Activated CD8-positive, alpha-beta T cell treated with anti-CD3 and anti-CD28 coated beads, Interleukin-2, amount 10 ng/mL, durations not matched to agents 7 days and 5 days (primary cell): ENCODE data around the gene GABARAP. TPM values are rescaled to one million over a fixed set of nuclear protein-coding genes. Genes with fewer than 3 reads are reported as not detected.
"Not testable (repeated sequence)": the region's sequence is repeated elsewhere in the genome, so short reads cannot be mapped to it uniquely, and the experiment has no call there.

Experiments used
- ATAC-seq: fragments of 150-1000 bp; cut with Tn5 transposase; one replicate; pipeline ENCODE4 v1.10.0; 2021; ENCODE audit warnings: moderate library complexity
- CTCF ChIA-PET: fragments of 350-600 bp; sonication (Branson Sonifier 250); formaldehyde crosslinking; loops from one replicate; lab custom pipeline; 2021; ENCODE audit warnings: antibody characterized with exemption; lab: Charles Lee
- POLR2A ChIA-PET: fragments of 350-600 bp; sonication (Branson Sonifier 250); formaldehyde crosslinking; loops from one replicate; lab custom pipeline; 2021; ENCODE audit warnings: antibody characterized with exemption; lab: Charles Lee
- DNase-seq: peaks from one replicate; pipeline ENCODE4 v3.0.0-alpha.2; 2020
- H3K27ac Mint-ChIP-seq: one replicate; pipeline ENCODE4 v1.8.0; 2021; ENCODE audit warnings: mild to moderate bottlenecking, mixed read lengths
- H3K27me3 Mint-ChIP-seq: one replicate; pipeline ENCODE4 v1.8.0; 2021; ENCODE audit warnings: low read depth, mixed read lengths
- H3K36me3 Mint-ChIP-seq: one replicate; pipeline ENCODE4 v1.8.0; 2021; ENCODE audit warnings: low read depth, mixed read lengths
- H3K4me1 Mint-ChIP-seq: one replicate; pipeline ENCODE4 v1.8.0; 2021; ENCODE audit warnings: low read depth, mixed read lengths
- H3K4me3 Mint-ChIP-seq: one replicate; pipeline ENCODE4 v1.8.0; 2021; ENCODE audit warnings: mild to moderate bottlenecking, mixed read lengths
- H3K9me3 Mint-ChIP-seq: one replicate; pipeline ENCODE4 v1.8.0; 2022; ENCODE audit warnings: mixed read lengths; ENCODE audit not compliant: insufficient read depth
- total RNA-seq, 2 experiments: library from RNA; stranded (reverse); gene quantifications; one replicate each; pipeline ENCODE4 v1.2.3, GENCODE V29; 2021

Gene GABARAP
- total RNA-seq, 2 experiments from 2014 or later = 203 to 227 TPM

DNA sequence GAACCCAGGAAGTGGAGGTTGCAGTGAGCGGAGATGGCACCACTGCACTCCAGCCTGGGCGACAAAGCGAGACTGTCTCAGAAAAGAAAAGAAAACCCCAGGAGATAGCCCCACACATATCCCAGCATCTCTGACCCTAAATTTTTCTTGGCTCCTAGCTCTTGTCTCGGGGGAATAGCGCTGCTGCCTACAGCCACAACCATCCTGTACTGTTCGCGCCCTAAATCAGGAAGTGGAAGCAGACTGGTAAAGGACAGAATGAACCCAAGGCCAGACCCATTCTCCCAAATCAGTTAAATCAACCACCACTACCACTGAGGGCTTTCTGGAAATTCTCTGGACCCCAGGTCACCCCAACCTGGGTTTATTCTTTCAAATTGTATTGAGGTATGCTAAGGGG, 7.6 kb upstream of the GABARAP start:
- Mint-ChIP-seq H3K4me1 (peaks cover 50% of the 10 kb centered on the region), H3K9me3 (no peaks in the 10 kb centered on the region), H3K27ac (peak overlapping the region; percentile 90), H3K27me3 (no peaks in the 10 kb centered on the region), H3K4me3 (peak overlapping the region; percentile 83), H3K36me3 (peaks cover 45% of the 10 kb centered on the region)
- ChIA-PET POLR2A (interaction anchor here (0.7 kb wide), 1 partner anchor 134 kb away, joined by 3 read pairs; no protein-coding TSS in a partner anchor), CTCF (interaction anchor here (1.0 to 1.2 kb wide), 2 partner anchors 10 to 46 kb away, joined by 3 to 6 read pairs; partner anchors contain the start of gene PHF23)
- DNase-seq (no peak), ATAC-seq (no peak)

DNA sequence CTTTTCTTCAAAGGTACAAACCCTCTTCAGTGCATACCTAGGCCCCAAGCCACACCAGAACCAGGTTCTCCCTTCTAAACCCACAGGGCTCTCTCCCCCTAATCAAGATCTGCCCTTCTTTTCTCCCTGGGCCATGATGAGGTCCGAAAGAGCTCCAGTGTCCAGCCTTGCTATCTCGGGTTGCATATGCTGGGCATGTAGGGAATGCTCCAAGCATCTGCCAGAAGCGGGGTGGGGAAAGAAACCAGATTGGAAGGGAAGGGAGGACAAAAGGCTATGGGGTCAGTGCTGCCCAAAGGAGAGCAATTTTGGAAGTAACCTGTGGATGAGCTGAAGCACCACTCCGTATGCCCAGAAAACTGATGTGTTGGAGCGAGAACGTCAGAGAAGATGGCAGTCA, 7.0 kb upstream of the GABARAP start:
- CTCF ChIA-PET = no interaction called here
- POLR2A ChIA-PET = interaction anchor here (0.7 kb wide), 1 partner anchor 135 kb away, joined by 3 read pairs; no protein-coding TSS in a partner anchor
- DNase-seq (no peak), ATAC-seq (no peak)
- Mint-ChIP-seq H3K36me3 (peaks cover 46% of the 10 kb centered on the region), H3K27me3 (no peaks in the 10 kb centered on the region), H3K27ac (peak overlapping the region; percentile 47), H3K9me3 (no peaks in the 10 kb centered on the region), H3K4me3 (peak overlapping the region; percentile 83), H3K4me1 (peaks cover 44% of the 10 kb centered on the region)

DNA sequence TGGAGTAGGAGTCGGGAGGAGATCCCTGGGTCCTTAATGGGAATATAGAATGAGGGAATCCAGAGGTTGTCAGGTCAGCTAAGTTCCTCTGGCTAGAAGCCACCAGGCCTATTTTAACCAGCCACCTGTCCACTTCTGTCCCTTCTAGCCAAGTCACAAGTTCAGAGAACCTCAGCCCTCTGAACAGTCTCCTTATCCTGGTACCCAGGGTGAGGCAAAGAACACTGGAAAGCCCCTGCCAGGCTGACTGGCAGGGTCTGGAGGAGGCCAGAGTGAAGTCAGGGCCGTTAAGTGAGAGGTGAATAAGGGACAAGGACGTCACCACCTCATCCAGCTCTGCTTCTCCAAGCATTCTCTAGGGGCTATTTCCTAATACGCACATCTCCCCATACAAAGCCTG, 6.5 kb upstream of the GABARAP start:
- H3K27ac Mint-ChIP-seq = no peak overlapping the region
- no peak for DNase-seq
- H3K36me3 Mint-ChIP-seq = peaks cover 45% of the 10 kb centered on the region
- no peak overlapping the region for H3K4me3 Mint-ChIP-seq
- H3K4me1 Mint-ChIP-seq = peaks cover 40% of the 10 kb centered on the region
- H3K27me3 Mint-ChIP-seq = no peaks in the 10 kb centered on the region
- no peak for ATAC-seq
- ChIA-PET POLR2A (interaction anchor here (0.5 kb wide), 1 partner anchor 303 kb away, joined by 3 read pairs; no protein-coding TSS in a partner anchor), CTCF (no interaction called here)
- H3K9me3 Mint-ChIP-seq = no peaks in the 10 kb centered on the region

DNA sequence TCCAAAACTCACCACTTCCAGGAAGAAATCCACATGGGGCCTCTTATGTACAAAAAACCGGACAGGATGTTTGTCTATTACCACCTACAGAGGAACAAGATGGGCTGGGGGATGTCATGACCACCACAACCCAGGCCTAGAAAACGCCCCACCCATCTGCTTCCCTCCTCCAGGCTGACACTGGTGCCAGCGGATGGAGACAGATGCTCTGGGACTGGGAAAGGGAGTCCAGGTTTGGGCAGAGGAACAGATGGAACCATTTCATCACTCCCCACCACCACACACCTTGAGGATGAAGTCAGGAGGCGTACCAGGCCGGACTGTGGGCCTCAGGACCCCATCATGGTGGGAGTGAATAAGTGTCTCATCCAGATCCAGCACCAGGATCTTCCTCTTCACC, 4.5 kb upstream of the GABARAP start:
- Mint-ChIP-seq H3K36me3 (peaks cover 53% of the 10 kb centered on the region), H3K9me3 (no peaks in the 10 kb centered on the region), H3K27me3 (no peaks in the 10 kb centered on the region), H3K4me3 (no peak overlapping the region), H3K27ac (peak overlapping the region; percentile 61), H3K4me1 (peaks cover 41% of the 10 kb centered on the region)
- DNase-seq (no peak), ATAC-seq (no peak)
- ChIA-PET POLR2A (no interaction called here), CTCF (no interaction called here)

DNA sequence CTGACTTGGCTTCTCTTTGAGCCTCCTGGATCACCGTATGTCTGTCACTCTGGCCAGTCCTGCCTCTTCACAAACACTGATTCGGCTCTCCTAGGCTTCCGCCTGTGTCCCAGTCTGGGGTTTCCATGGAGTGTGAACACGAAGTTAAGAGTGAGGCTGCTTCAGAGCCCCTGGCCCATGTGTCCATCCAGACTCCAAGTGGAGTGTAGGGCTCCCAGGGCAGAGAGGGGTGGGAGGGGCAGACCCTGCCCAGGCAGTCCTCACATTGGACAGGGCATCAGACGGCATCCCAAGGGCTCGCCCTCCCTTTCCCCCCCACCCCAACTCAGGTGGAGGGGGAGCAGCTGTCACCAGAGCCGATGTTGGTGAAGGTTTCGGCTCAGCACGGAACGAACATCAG, 1.6 kb upstream of the GABARAP start:
- ChIA-PET POLR2A (interaction anchor here (0.6 to 1.6 kb wide), 4 partner anchors 17 to 340 kb away, joined by 3 to 5 read pairs (median 3); partner anchors contain the start of gene MPDU1), CTCF (interaction anchor here (1.1 to 1.6 kb wide), 3 partner anchors 22 to 317 kb away, joined by 3 to 5 read pairs (median 3); partner anchors contain the start of genes ACADVL and DLG4)
- not testable (repeated sequence) for H3K4me3 Mint-ChIP-seq, ATAC-seq, H3K27me3 Mint-ChIP-seq, H3K27ac Mint-ChIP-seq, DNase-seq, H3K9me3 Mint-ChIP-seq
- Mint-ChIP-seq H3K36me3 (peaks cover 56% of the 10 kb centered on the region), H3K4me1 (peaks cover 46% of the 10 kb centered on the region)

DNA sequence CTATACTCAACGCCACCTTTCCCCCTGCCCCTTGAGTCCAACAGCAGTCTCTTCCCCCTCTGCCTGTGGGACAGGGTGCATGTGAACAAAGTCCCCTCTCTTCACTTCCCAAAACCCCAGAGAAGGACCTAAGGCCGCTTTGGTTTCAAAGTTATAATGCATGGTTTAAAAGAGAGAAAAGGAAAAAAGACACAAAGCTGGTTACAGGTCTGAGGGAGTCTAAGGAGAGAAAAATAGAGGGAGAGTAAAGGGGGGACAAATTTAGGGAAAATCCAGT, 1.1 kb upstream of the GABARAP start:
- H3K9me3 Mint-ChIP-seq = no peaks in the 10 kb centered on the region
- POLR2A ChIA-PET = interaction anchor here (0.6 to 2.5 kb wide), 8 partner anchors 8 to 1769 kb away, joined by 3 to 15 read pairs (median 4); partner anchors contain the start of genes ACADVL, CTDNEP1, DLG4 and ELP5
- H3K27me3 Mint-ChIP-seq = no peaks in the 10 kb centered on the region
- peaks cover 41% of the 10 kb centered on the region for H3K4me1 Mint-ChIP-seq
- H3K4me3 Mint-ChIP-seq = peak overlapping the region; percentile 98
- CTCF ChIA-PET = interaction anchor here (1.1 to 1.6 kb wide), 4 partner anchors 8 to 317 kb away, joined by 3 to 8 read pairs (median 4); partner anchors contain the start of genes ACADVL, CTDNEP1 and DLG4
- no peak for ATAC-seq
- peaks cover 55% of the 10 kb centered on the region for H3K36me3 Mint-ChIP-seq
- H3K27ac Mint-ChIP-seq = peak overlapping the region; percentile 81
- DNase-seq = no peak

DNA sequence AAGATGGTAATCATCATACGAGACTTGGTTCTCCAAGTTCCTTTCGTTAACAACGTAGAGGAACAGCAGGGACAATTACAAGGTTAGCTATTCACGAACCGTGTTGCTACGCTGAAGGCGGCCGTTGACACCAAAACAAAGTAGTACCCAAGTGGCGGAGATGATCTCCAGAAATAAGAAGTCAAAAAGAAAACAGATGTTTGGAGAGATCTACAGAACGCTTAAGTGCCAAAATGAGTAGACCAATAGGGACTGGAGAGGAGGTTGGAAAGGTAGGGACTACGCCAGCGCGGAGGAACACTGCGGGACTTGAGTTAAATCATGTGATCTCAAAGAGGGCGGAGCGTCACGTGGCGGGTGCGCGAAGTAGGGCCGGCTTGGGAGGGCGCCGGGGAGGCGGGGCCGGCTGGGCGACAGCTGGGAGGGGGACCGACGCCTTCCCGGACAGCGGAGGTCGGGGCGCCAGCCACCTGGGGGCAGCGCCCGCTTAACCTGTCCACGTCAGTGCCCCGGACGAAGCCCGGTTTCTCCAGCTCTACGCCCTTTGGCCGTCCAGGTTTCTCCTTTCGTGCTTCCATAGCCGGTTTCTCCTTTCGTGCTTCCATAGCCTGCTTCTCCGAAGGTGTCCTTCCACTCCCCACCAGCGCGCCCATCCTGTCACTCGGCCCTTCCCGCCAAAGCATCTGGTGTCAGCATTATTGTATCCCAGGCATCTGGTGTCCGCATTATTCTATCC, 636 bp upstream of the GABARAP start:
- Mint-ChIP-seq H3K27me3 (no peaks in the 10 kb centered on the region), H3K36me3 (peaks cover 55% of the 10 kb centered on the region), H3K4me3 (peak overlapping the region; percentile 98), H3K27ac (peak overlapping the region; percentile 93), H3K4me1 (peaks cover 41% of the 10 kb centered on the region), H3K9me3 (no peaks in the 10 kb centered on the region)
- peak; percentile 40 for ATAC-seq
- DNase-seq = peak; percentile 95
- ChIA-PET CTCF (interaction anchor here (0.7 to 1.6 kb wide), 9 partner anchors 8 to 318 kb away, joined by 3 to 8 read pairs (median 3); partner anchors contain the start of genes ACADVL, CTDNEP1 and DLG4), POLR2A (interaction anchor here (0.6 to 2.5 kb wide), 12 partner anchors 8 to 1769 kb away, joined by 3 to 15 read pairs (median 3); partner anchors contain the start of genes ACADVL, CTDNEP1, DLG4 and DVL2)

DNA sequence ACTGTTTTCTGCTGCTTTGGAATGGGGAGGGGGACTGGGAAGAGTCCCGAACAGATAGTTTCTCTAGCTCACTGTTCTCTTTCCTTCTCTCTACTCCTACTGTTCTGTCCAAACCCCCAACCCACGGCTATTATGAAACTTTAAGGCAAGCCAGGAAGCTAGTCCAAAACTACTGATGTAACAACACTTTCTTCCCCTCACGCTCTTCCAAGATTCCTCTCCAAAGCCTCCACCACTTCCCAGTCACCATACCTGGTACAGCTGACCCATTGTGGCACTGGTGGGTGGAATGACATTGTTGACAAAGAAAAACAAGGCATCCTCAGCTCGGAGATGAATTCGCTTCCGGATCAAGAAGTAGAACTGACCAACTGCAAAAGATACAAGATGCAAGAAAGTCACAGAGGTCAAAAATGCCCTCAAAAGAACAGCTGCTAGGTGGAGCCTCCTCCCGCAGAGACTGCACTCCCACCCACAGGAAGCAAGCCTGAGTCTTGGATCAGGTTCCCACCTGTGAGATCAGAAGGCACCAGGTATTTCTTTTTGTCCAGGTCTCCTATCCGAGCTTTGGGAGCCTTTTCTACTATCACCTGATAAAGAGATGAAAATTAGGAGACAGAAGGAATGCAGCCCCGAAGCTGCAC, 1.0 kb downstream of the GABARAP start:
- DNase-seq = no peak
- peaks cover 57% of the 10 kb centered on the region for H3K36me3 Mint-ChIP-seq
- ChIA-PET CTCF (interaction anchor here (0.5 to 1.8 kb wide), 8 partner anchors 9 to 196 kb away, joined by 3 to 13 read pairs (median 4); partner anchors contain the start of genes ACADVL and DLG4), POLR2A (interaction anchor here (1.3 to 2.5 kb wide), 3 partner anchors 9 to 21 kb away, joined by 3 to 15 read pairs (median 8); partner anchors contain the start of genes ACADVL, CTDNEP1, DLG4 and ELP5)
- H3K4me3 Mint-ChIP-seq = peak overlapping the region; percentile 98
- peaks cover 47% of the 10 kb centered on the region for H3K4me1 Mint-ChIP-seq
- H3K27me3 Mint-ChIP-seq = no peaks in the 10 kb centered on the region
- H3K27ac Mint-ChIP-seq = peak overlapping the region; percentile 93
- H3K9me3 Mint-ChIP-seq = no peaks in the 10 kb centered on the region
- ATAC-seq = no peak

DNA sequence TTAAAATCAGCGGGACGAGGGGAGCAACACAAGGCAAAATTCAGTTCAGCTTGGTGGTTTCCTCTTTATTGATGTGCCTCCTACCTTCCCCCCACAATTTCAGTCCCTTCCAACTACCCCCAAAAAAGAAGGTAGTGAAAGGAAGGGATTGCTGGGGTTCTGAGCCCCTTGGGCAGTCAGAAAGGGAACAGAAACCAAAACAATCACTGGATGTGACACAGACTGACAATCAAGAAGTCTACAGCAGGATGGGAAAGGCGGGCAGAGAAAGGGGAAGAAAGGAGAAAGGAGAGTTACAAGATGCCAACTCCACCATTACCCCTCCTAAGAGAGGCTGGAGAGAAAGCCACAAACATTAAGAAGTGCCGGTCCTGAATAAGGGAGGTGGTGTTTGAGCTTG, 1.9 kb downstream of the GABARAP start:
- Mint-ChIP-seq H3K9me3 (no peaks in the 10 kb centered on the region), H3K27ac (peak overlapping the region; percentile 91), H3K36me3 (peaks cover 60% of the 10 kb centered on the region), H3K27me3 (no peaks in the 10 kb centered on the region), H3K4me3 (peak overlapping the region; percentile 98), H3K4me1 (peaks cover 55% of the 10 kb centered on the region)
- ATAC-seq (no peak), DNase-seq (no peak)
- ChIA-PET CTCF (interaction anchor here (0.5 to 3.3 kb wide), 4 partner anchors 19 to 105 kb away, joined by 3 to 24 read pairs (median 6); no protein-coding TSS in a partner anchor), POLR2A (interaction anchor here (1.3 to 4.7 kb wide), 2 partner anchors 10 to 18 kb away, joined by 3 to 35 read pairs; partner anchors contain the start of genes ACADVL and DLG4)

DNA sequence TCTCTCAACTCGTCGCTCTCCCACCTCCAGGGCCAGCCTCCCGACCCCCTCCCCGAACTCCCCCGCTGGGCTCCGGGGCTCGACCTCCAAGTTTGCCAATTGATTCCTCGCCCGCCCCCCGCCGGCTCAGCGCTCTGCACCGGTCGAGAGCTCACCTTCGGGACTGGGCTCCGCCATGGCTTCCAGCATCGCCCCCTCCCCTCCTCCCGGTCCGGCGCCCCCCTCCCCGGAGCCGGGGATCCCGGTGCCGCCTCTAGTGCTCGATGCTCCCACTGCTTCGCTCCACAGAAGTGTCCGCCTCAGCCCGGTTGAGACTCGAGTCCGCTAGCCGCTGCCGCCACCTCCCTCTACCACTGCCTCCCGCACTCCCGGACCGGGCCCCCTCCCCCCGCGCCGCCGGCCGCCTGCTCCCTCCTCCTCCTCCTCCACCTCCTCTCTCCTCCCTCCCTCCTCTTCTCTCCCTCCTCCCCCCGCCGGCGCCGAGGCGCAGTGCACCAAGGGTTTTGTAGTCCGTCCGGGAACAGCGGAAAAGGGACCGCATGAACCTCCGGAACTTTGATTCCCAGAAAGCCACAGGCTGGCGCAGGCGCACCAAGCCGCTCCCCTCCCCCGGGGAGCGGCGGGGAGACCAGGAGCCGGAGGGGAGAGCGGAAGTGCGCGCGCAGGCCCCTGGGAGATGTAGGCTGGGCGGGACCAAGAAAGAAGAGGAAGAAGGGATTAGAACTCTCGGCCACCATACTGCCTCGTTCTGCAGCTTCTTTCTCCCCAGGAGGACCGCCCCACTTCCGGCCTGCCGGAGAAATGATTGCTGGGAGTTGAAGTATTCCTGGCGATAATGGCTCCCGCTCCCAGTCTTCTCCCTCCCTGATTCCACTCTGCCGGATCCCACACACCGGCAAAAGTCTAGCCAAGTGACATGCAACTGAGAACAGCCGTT, 2.9 kb downstream of the GABARAP start, which contains the start of gene PHF23:
TSS of gene PHF23 (minus strand) at position 367 of the 937 bp plus-strand sequence. CDS start at position 189, 178 bp downstream.
- Mint-ChIP-seq H3K4me1 (peaks cover 66% of the 10 kb centered on the region), H3K36me3 (peaks cover 61% of the 10 kb centered on the region), H3K4me3 (peak within 1 kb of the TSS; percentile 98), H3K27ac (peak within 1 kb of the TSS; percentile 91), H3K9me3 (no peaks in the 10 kb centered on the region), H3K27me3 (no peaks in the 10 kb centered on the region)
- POLR2A ChIA-PET = interaction anchor here (0.6 to 4.7 kb wide), 8 partner anchors 11 to 197 kb away, joined by 3 to 35 read pairs (median 3); partner anchors contain the start of genes ACADVL and DLG4
- DNase-seq (peak; percentile 98), ATAC-seq (peak; percentile 67)
- CTCF ChIA-PET = interaction anchor here (1.0 to 3.3 kb wide), 5 partner anchors 11 to 322 kb away, joined by 3 to 24 read pairs (median 3); no protein-coding TSS in a partner anchor
